ENCODE results near the gene CPEB3. TPM values are rescaled to one million over a fixed set of nuclear protein-coding genes. Genes with fewer than 3 reads are reported as not detected.
"Not testable (repeated sequence)": the region's sequence is repeated elsewhere in the genome, so short reads cannot be mapped to it uniquely, and the experiment has no call there.

CPEB3 gene
- 10 to 100 TPM in 9 of 10 donors, 1 to 10 TPM in 1; 7.2 to 17.6 (median 13.7) TPM for total RNA-seq
- 1 to 10 TPM in 1 of 2 donors, under 1 TPM in 1; 0.71 to 4.9 TPM for polyA plus RNA-seq
- long read RNA-seq, donor 1, partial matches to known transcripts, result 10 of 20 reads
- long read RNA-seq, donor 1, other reads (novel, unspliced or antisense), result 10 of 20 reads
- long read RNA-seq, donor 2, full-length matches to known transcripts, result 2 of 36 reads
- long read RNA-seq, donor 2, partial matches to known transcripts, result 10 of 36 reads
- long read RNA-seq, donor 2, other reads (novel, unspliced or antisense), result 24 of 36 reads
- long read RNA-seq, donor 3, partial matches to known transcripts, result 12 of 17 reads
- long read RNA-seq, donor 3, other reads (novel, unspliced or antisense), result 5 of 17 reads

DNA sequence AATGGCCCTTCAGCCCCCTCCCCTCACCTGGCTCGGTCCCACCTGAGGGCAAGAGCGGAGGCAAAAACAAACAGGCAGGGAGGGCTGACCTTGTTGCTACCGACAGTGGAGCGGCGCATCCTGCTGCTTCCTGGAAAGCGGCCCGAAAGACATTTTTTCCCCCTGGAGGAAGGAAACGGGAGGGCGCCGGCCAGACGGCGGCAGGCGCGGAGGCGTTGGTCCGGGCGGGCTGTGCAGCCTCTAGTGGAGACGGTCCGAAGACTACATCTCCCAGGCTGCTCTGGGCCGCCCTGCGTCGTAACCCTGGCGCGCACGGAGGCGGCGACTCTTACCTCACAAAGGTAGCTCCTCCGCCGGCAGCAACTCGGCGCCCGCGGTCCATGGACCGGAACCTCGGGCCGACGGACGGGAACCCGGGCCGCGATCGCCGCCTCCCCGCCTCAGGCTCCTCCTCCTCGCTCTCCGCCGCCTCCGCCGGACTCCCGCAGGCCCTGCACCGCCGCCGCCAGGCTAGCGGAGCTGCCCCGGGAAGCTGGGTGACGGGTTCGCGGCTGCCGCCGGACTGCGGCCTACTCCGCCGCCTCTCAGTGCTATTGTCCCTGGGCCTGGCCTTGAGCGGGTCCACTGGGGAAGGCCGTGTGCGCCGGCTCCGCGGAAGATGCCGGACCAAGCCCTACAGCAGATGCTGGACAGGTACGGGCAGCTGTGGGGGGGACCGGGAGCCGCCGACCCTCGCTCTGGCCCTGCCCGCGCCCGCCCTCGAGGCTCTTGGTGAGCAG lies at the start of gene CPEB3, which contains the start of gene MARCHF5:
TSS of gene CPEB3 (minus strand) at position 242 of the 779 bp plus-strand sequence. CDS start 50,728 bp downstream, outside the sequence.
TSS of gene MARCHF5 (plus strand) at position 331 of the 779 bp plus-strand sequence. CDS start at position 659, 328 bp downstream.
- H3K4me3 ChIP-seq, result peak within 1 kb of the TSS; percentile 79 to 99 (median 98)
- intact Hi-C loops (cut with DNase I), result loop anchor here in 9 of 10 donors (2.0 to 10.0 kb wide), 11 partner anchors 48 to 206 kb away; no protein-coding TSS in a partner anchor
- DNase-seq, result peak; percentile 96
- peaks cover 0 to 35% (median 17%) of the 10 kb centered on the region in 9 donors for H3K4me1 ChIP-seq
- ATAC-seq, result peak; percentile 99
- TF ChIP-seq, protein P1, sequence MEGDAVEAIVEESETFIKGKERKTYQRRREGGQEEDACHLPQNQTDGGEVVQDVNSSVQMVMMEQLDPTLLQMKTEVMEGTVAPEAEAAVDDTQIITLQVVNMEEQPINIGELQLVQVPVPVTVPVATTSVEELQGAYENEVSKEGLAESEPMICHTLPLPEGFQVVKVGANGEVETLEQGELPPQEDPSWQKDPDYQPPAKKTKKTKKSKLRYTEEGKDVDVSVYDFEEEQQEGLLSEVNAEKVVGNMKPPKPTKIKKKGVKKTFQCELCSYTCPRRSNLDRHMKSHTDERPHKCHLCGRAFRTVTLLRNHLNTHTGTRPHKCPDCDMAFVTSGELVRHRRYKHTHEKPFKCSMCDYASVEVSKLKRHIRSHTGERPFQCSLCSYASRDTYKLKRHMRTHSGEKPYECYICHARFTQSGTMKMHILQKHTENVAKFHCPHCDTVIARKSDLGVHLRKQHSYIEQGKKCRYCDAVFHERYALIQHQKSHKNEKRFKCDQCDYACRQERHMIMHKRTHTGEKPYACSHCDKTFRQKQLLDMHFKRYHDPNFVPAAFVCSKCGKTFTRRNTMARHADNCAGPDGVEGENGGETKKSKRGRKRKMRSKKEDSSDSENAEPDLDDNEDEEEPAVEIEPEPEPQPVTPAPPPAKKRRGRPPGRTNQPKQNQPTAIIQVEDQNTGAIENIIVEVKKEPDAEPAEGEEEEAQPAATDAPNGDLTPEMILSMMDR (IDR thresholded peaks at IDR 0.05), result peak; percentile 49 to 76 (median 64)
- H3K36me3 ChIP-seq, result peaks cover 0 to 24% (median 8%) of the 10 kb centered on the region in 9 donors
- WGBS, 2 donors, result 0% methylated on average over 78 to 79 of the region's 79 CpGs
- no peaks in the 10 kb centered on the region for H3K9me3 ChIP-seq
- H3K27ac ChIP-seq, result peak within 1 kb of the TSS; percentile 87 to 99 (median 96)
- no peaks in the 10 kb centered on the region for H3K27me3 ChIP-seq

DNA sequence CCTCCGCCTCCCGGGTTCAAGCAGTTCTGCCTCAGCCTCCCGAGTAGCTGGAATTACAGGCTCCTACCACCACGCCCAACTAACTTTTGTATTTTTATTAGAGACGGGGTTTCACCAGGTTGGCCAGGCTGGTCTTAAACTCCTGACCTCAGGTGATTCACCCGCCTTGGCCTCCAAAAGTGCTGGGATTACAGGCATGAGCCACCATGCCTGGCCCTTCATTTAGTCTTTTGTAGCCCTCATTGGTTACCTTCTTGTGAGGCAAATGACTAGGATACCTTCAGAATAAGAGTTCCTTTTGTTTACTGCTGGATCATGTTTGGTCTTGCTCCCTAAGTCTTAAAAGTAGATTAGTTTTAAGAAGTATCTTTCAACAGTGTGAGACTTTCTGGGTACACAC lies 39.0 kb upstream of the CPEB3 start:
- H3K4me3 ChIP-seq; DNase-seq; H3K27ac ChIP-seq; ATAC-seq; H3K36me3 ChIP-seq; H3K27me3 ChIP-seq; H3K9me3 ChIP-seq; intact Hi-C loops (cut with DNase I): not testable (repeated sequence)
- 94 to 98% methylated on average over 6 of the region's 6 CpGs for WGBS, 2 donors
- H3K4me1 ChIP-seq, result peaks cover under 1 to 27% (median 23%) of the 10 kb centered on the region in 9 donors

DNA sequence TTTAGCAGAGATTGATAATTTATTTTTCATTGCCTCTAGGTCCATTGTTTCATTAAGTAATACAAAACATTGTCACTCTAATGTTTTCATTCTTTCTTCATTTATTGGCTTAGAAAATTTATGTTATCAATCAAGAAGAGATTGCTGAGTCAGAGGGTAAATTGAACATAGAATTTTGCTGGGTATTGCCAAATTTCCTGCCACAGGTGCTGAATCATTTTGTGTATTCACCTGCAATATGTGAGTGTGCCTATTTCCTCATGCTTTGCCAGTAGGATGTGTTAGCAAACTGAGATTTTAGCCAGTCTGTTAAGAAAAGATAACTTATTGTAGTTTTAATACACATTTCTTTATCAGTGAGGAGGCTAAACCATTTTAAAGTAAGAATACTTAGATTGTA lies 38.1 kb upstream of the CPEB3 start:
- H3K9me3 ChIP-seq, result no peaks in the 10 kb centered on the region
- TF ChIP-seq, protein P1 (IDR thresholded peaks at IDR 0.05), result no peak
- H3K4me1 ChIP-seq, result peaks cover 0 to 26% (median 19%) of the 10 kb centered on the region in 9 donors
- no peak overlapping the region for H3K4me3 ChIP-seq
- H3K27ac ChIP-seq, result no peak overlapping the region
- H3K27me3 ChIP-seq, result no peaks in the 10 kb centered on the region
- H3K36me3 ChIP-seq, result peaks cover 0 to 2% (median 0%) of the 10 kb centered on the region in 9 donors
- no peak for DNase-seq
- no peak for ATAC-seq
- intact Hi-C loops (cut with DNase I), result no loop called here

DNA sequence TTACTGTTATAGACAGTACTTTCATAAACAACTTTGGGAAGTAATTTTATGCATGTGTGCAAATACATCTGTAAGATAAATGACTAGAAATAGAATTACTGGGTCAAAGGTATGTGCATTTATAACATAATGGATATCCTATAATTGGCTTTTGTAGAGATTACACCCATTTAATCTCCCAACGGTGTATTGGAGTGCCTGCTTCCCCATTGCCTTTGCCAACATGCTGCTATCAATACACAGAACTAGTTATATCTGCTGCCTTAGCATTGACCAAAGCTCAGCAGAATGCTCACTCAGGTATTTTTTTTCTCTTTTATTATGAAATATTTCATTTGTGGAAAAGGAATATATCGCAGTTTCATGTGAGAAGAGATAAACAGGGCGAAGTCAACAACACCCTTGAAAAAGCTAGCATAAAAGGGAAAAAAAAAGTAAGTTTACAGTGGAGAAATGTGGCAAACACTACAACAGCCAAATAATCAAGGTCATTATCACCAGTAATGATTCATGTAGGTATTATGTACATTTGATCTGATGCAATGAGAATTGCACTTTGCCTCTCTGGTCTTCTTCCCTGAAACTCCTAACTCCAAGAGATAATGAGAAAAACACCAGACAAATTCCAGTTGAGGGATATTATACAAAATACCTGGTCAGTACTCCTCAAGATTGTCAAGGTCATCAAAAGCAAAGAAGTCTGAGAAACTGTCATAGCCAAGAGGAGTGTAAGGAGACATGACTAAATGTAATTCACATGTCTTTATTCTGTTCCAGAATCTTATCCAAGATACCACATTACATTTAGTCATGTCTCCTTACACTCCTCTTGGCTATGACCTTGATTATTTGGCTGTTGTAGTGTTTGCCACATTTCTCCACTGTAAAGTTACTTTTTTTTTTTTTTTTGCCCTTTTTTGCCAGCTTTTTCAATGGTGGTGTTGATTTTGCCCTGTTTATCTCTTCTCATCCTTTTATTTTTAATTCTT lies 36.9 kb upstream of the CPEB3 start:
- no peak for DNase-seq
- Histone ChIP-seq H3K36me3 (no peaks in the 10 kb centered on the region), H3K9me3 (no peaks in the 10 kb centered on the region), H3K4me3 (no peak overlapping the region), H3K4me1 (peaks cover 0 to 26% (median 19%) of the 10 kb centered on the region in 9 donors), H3K27ac (no peak overlapping the region), H3K27me3 (no peaks in the 10 kb centered on the region)
- peak in 1 of 8 donors; percentile 33 for ATAC-seq
- TF ChIP-seq, protein P1 (IDR thresholded peaks at IDR 0.05), result no peak
- 79 to 82% methylated on average over 3 of the region's 3 CpGs for WGBS, 2 donors
- intact Hi-C loops (cut with DNase I), result no loop called here

All from heart right ventricle (tissue), 16 donors.